B cell (primary cell): Measurements from ENCODE around the gene PPIP5K2. TPM values are rescaled to one million over a fixed set of nuclear protein-coding genes. Genes with fewer than 3 reads are reported as not detected.

Source experiments
- ATAC-seq: fragments of 200-7000 bp; cut with Tn5 transposase; one replicate; pipeline ENCODE4 v1.10.0; 2021; ENCODE audit warnings: low read depth, mild to moderate bottlenecking, moderate number of reproducible peaks, moderate library complexity
- CTCF ChIA-PET: fragments of 350-600 bp; sonication (Branson Sonifier 250); formaldehyde crosslinking; loops from one replicate; lab custom pipeline; 2021; ENCODE audit warnings: antibody characterized with exemption, inconsistent platforms; lab: Charles Lee
- POLR2A ChIA-PET: fragments of 350-600 bp; sonication (Branson Sonifier 250); formaldehyde crosslinking; loops from one replicate; lab custom pipeline; 2021; ENCODE audit warnings: antibody characterized with exemption; lab: Charles Lee
- DNase-seq: peaks from one replicate; pipeline ENCODE4 v3.0.0; 2013
- H2AFZ ChIP-seq: 2 replicates; pipeline ENCODE4 v1.6.1; 2012; ENCODE audit warnings: mild to moderate bottlenecking, low read depth, low read length; ENCODE audit not compliant: insufficient read depth, poor library complexity, severe bottlenecking
- H3K27ac ChIP-seq, 2 donors: 1 replicate in 1 of 2; 2 replicates in 1 of 2; pipeline ENCODE4 v1.5.1; 2012 to 2013; ENCODE audit warnings: low read length in 2 of 2, mild to moderate bottlenecking in 2 of 2, moderate library complexity in 1 of 2
- H3K27me3 ChIP-seq, 4 experiments: fragments of 200-600 bp in 1 of 4; sonication (generic) in 1 of 4; replicated peaks in 1 of 4; 1 replicate in 2 of 4; 2 replicates in 2 of 4; pipeline versions ENCODE4 v1.6.1 to v1.7.0; 2013 to 2016; ENCODE audit warnings: low read length in 3 of 4, mild to moderate bottlenecking in 2 of 4, mixed read lengths in 1 of 4, moderate library complexity in 1 of 4; ENCODE audit not compliant: insufficient read depth in 4 of 4, control insufficient read depth in 3 of 4; ENCODE audit errors: control extremely low read depth in 1 of 4
- H3K36me3 ChIP-seq, 2 experiments: replicated peaks in 1 of 2; 1 replicate in 1 of 2; 2 replicates in 1 of 2; pipeline versions ENCODE4 v1.6.1 to v1.7.1; 2013; ENCODE audit warnings: low read length in 1 of 2; ENCODE audit not compliant: insufficient read depth in 2 of 2, control insufficient read depth in 1 of 2; ENCODE audit errors: control extremely low read depth in 1 of 2, extremely low read depth in 1 of 2
- H3K4me1 ChIP-seq, 2 donors: fragments of 200-600 bp in 1 of 2; sonication (generic) in 1 of 2; 1 replicate in 1 of 2; 2 replicates in 1 of 2; pipeline versions ENCODE4 v1.5.1 to v1.6.1; 2013 to 2017; ENCODE audit warnings: low read length in 2 of 2; ENCODE audit not compliant: control insufficient read depth in 2 of 2, insufficient read depth in 2 of 2
- H3K4me2 ChIP-seq: replicated peaks from 2 replicates; pipeline ENCODE3; 2012; ENCODE audit warnings: mild to moderate bottlenecking, low read depth, low read length; ENCODE audit not compliant: poor library complexity, severe bottlenecking
- H3K4me3 ChIP-seq, 5 experiments: fragments of 200-600 bp in 1 of 5; sonication (generic) in 1 of 5; 1 replicate in 3 of 5; 2 replicates in 2 of 5; pipeline versions ENCODE4 v1.5.1 to v1.7.0; 2011 to 2016; ENCODE audit warnings: low read length in 4 of 5, mild to moderate bottlenecking in 4 of 5, low read depth in 2 of 5, control low read depth in 1 of 5, moderate library complexity in 1 of 5; ENCODE audit not compliant: insufficient read depth in 1 of 5; ENCODE audit errors: control extremely low read depth in 1 of 5, extremely low read depth in 1 of 5
- H3K79me2 ChIP-seq: fragments of 200-600 bp; sonication (generic); one replicate; pipeline ENCODE4 v1.6.0; 2016; ENCODE audit warnings: low read length; ENCODE audit not compliant: control insufficient read depth, insufficient read depth
- H3K9ac ChIP-seq: fragments of 200-600 bp; sonication (generic); 2 replicates; pipeline ENCODE4 v1.6.1; 2017; ENCODE audit warnings: mild to moderate bottlenecking, low read length, moderate library complexity
- H3K9me3 ChIP-seq, 3 donors: one replicate each; pipeline versions ENCODE4 v1.6.1 to v1.7.1; 2013; ENCODE audit warnings: low read length in 2 of 3; ENCODE audit not compliant: control insufficient read depth in 2 of 3, insufficient read depth in 1 of 3; ENCODE audit errors: control extremely low read depth in 1 of 3
- H4K20me1 ChIP-seq: 2 replicates; pipeline ENCODE4 v1.6.0; 2012; ENCODE audit warnings: mild to moderate bottlenecking, low read length; ENCODE audit not compliant: insufficient read depth, control insufficient read depth, poor library complexity, severe bottlenecking
- H3K27ac Mint-ChIP-seq: one replicate; pipeline ENCODE4 v1.8.0; 2021; ENCODE audit warnings: mixed read lengths
- H3K27me3 Mint-ChIP-seq: one replicate; pipeline ENCODE4 v1.8.0; 2021; ENCODE audit warnings: mixed read lengths
- H3K4me1 Mint-ChIP-seq: one replicate; pipeline ENCODE4 v1.8.0; 2021; ENCODE audit warnings: mixed read lengths
- H3K4me3 Mint-ChIP-seq: one replicate; pipeline ENCODE4 v1.8.0; 2021; ENCODE audit warnings: mixed read lengths
- H3K9me3 Mint-ChIP-seq: one replicate; pipeline ENCODE4 v1.8.0; 2022; ENCODE audit warnings: mixed read lengths; ENCODE audit not compliant: insufficient read depth
- EZH2 ChIP-seq: IDR thresholded peaks from 2 replicates; pipeline ENCODE4 v1.6.1; 2012; ENCODE audit warnings: borderline replicate concordance, low read depth, mild to moderate bottlenecking, moderate library complexity, low read length; ENCODE audit not compliant: insufficient read depth, poor library complexity, severe bottlenecking
- WGBS: methylation state at CpG from one replicate; pipeline ENCODE4 v1.1.5; 2013; ENCODE audit warnings: missing lambda C conversion rate; ENCODE audit not compliant: insufficient coverage; 5-methylcytosine and 5-hydroxymethylcytosine counted together
- intact Hi-C: fragments of 100-400 bp; cut with micrococcal nuclease; formaldehyde crosslinking; loops from one replicate; pipeline ENCODE4 v1.10.0; 2022
- polyA plus RNA-seq: library from polyadenylated mRNA; depleted of rRNA; stranded (reverse); fragments of >200 nt; gene quantifications from 2 replicates; pipeline ENCODE4 v1.2.3, GENCODE V29; 2012
- total RNA-seq, 2 donors: library from RNA; stranded (reverse); fragments of 120-200 nt in 1 of 2; gene quantifications; 1 replicate in 1 of 2; 2 replicates in 1 of 2; pipeline versions ENCODE4 v1.2.3 to v1.2.4, GENCODE V29; 2013 to 2022
- TF ChIP-seq, protein P1 (sequence below): fragments of 200-600 bp; IDR thresholded peaks from one replicate; pipeline ENCODE4 v1.8.0; 2022; ENCODE audit warnings: antibody characterized with exemption, mild to moderate bottlenecking

The PPIP5K2 gene
- total and polyA plus RNA-seq, 2 donors (not counting 1 experiment from before 2014, with no cell fraction given) = 14.5 to 80.5 TPM

DNA sequence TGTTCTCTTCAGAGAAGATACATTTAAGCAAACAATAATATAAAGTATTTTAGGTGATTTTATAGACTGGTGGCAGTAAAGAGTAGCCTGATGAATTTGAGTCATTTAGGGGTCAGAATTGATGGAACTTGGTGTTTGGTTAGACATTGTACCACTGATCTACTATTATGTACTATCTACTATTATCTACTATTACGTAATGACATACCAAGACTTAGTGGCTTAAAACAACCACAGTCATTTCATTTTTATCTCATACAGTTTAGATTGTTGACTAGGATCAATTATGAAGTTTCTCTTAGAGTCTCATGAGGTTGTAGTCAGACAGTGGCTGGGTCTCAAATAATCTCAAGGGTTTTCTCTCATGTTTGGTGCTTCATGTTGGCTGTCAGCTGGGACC is 54.0 kb downstream of the PPIP5K2 start:
- DNase-seq (no peak), ATAC-seq (no peak)
- H3K27ac ChIP-seq = no peak overlapping the region
- H3K4me2 ChIP-seq = no peak overlapping the region
- Mint-ChIP-seq H3K4me3 (no peak overlapping the region), H3K9me3 (no peaks in the 10 kb centered on the region), H3K4me1 (no peaks in the 10 kb centered on the region), H3K27me3 (no peaks in the 10 kb centered on the region), H3K27ac (no peak overlapping the region)
- no peaks in the 10 kb centered on the region for H3K79me2 ChIP-seq
- H2AFZ ChIP-seq = no peak overlapping the region
- H3K9me3 ChIP-seq = no peaks in the 10 kb centered on the region
- H3K27me3 ChIP-seq = no peaks in the 10 kb centered on the region
- no peaks in the 10 kb centered on the region for H3K4me1 ChIP-seq
- WGBS = no CpG with 5 or more reads among the region's 1 CpG
- CTCF ChIA-PET = no interaction called here
- no peak overlapping the region for H3K9ac ChIP-seq
- POLR2A ChIA-PET = no interaction called here
- H3K36me3 ChIP-seq = peaks cover 12 to 20% of the 10 kb centered on the region in 2 experiments
- TF ChIP-seq, protein P1, sequence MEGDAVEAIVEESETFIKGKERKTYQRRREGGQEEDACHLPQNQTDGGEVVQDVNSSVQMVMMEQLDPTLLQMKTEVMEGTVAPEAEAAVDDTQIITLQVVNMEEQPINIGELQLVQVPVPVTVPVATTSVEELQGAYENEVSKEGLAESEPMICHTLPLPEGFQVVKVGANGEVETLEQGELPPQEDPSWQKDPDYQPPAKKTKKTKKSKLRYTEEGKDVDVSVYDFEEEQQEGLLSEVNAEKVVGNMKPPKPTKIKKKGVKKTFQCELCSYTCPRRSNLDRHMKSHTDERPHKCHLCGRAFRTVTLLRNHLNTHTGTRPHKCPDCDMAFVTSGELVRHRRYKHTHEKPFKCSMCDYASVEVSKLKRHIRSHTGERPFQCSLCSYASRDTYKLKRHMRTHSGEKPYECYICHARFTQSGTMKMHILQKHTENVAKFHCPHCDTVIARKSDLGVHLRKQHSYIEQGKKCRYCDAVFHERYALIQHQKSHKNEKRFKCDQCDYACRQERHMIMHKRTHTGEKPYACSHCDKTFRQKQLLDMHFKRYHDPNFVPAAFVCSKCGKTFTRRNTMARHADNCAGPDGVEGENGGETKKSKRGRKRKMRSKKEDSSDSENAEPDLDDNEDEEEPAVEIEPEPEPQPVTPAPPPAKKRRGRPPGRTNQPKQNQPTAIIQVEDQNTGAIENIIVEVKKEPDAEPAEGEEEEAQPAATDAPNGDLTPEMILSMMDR = no peak
- TF ChIP-seq EZH2 = no peak
- intact Hi-C loops = no loop called here
- no peaks in the 10 kb centered on the region for H4K20me1 ChIP-seq
- no peak overlapping the region for H3K4me3 ChIP-seq

DNA sequence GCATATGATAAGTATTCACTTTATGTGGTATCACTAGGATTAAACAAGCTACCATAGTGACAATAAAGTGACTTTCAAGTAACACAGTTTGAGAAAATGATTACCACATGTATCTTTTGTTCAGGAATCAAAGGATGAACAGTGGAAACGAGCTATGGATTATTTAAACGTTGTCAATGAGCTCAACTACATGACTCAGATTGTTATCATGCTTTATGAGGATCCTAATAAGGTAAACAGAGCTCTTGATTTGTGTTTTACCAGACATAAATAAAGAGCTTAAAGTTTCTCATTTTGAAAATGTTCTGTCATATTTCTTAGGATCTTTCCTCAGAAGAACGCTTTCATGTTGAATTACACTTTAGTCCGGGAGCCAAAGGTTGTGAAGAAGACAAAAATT is 57.4 kb downstream of the PPIP5K2 start:
- Histone ChIP-seq H4K20me1 (no peaks in the 10 kb centered on the region), H3K79me2 (no peaks in the 10 kb centered on the region), H3K27ac (no peak overlapping the region), H3K9ac (no peak overlapping the region), H3K4me1 (no peaks in the 10 kb centered on the region), H3K4me3 (no peak overlapping the region), H3K36me3 (peaks cover 14 to 33% of the 10 kb centered on the region in 2 experiments), H3K27me3 (no peaks in the 10 kb centered on the region), H3K9me3 (no peaks in the 10 kb centered on the region), H2AFZ (no peak overlapping the region), H3K4me2 (no peak overlapping the region)
- CTCF ChIA-PET = no interaction called here
- ATAC-seq = no peak
- H3K4me1 Mint-ChIP-seq = no peaks in the 10 kb centered on the region
- POLR2A ChIA-PET = no interaction called here
- no peak for TF ChIP-seq EZH2
- TF ChIP-seq, protein P1 = no peak
- no peaks in the 10 kb centered on the region for H3K27me3 Mint-ChIP-seq
- 100% methylated on average over 2 of the region's 4 CpGs for WGBS
- no peak for DNase-seq
- no peak overlapping the region for H3K27ac Mint-ChIP-seq
- H3K9me3 Mint-ChIP-seq = no peaks in the 10 kb centered on the region
- H3K4me3 Mint-ChIP-seq = no peak overlapping the region
- intact Hi-C loops = no loop called here
